Choroid plexus epithelial cell (primary cell): ENCODE data around the gene GNAO1.

ENCODE experiments used
- DNase-seq: peaks from one replicate; pipeline ENCODE4 v3.0.0-alpha.2; 2010; ENCODE audit warnings: low read depth
- H3K4me3 ChIP-seq: 2 replicates; pipeline ENCODE4 v1.5.1; 2011; ENCODE audit warnings: low read depth, mild to moderate bottlenecking, control low read depth, low read length, moderate library complexity
- TF ChIP-seq, protein P1 (sequence below): conservative IDR thresholded peaks from 2 replicates; pipeline ENCODE4 v1.5.1; 2011; ENCODE audit warnings: low read depth, mild to moderate bottlenecking, control low read depth, inconsistent platforms, low read length, moderate library complexity

Gene GNAO1

DNA sequence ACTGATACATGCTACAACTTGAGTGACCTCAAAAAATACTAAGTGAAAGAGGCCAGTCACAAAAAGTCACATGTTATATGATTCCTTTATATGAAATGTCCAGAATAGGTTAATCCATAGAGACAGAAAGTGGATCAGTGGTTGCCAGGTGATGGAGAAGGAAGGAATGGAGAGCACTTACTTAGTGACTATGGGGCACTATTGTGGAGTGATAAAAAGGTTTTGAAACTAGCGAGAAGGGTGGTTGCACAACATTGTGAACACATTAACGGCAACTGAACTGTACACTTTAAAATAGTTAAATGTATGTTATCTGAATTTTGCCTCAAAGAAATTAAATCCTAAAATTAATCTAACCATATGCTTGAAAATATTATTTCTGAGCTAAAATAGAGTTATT, 208.2 kb downstream of the GNAO1 start:
- TF ChIP-seq, protein P1, sequence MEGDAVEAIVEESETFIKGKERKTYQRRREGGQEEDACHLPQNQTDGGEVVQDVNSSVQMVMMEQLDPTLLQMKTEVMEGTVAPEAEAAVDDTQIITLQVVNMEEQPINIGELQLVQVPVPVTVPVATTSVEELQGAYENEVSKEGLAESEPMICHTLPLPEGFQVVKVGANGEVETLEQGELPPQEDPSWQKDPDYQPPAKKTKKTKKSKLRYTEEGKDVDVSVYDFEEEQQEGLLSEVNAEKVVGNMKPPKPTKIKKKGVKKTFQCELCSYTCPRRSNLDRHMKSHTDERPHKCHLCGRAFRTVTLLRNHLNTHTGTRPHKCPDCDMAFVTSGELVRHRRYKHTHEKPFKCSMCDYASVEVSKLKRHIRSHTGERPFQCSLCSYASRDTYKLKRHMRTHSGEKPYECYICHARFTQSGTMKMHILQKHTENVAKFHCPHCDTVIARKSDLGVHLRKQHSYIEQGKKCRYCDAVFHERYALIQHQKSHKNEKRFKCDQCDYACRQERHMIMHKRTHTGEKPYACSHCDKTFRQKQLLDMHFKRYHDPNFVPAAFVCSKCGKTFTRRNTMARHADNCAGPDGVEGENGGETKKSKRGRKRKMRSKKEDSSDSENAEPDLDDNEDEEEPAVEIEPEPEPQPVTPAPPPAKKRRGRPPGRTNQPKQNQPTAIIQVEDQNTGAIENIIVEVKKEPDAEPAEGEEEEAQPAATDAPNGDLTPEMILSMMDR = no peak
- H3K4me3 ChIP-seq = no peak overlapping the region
- no peak for DNase-seq

DNA sequence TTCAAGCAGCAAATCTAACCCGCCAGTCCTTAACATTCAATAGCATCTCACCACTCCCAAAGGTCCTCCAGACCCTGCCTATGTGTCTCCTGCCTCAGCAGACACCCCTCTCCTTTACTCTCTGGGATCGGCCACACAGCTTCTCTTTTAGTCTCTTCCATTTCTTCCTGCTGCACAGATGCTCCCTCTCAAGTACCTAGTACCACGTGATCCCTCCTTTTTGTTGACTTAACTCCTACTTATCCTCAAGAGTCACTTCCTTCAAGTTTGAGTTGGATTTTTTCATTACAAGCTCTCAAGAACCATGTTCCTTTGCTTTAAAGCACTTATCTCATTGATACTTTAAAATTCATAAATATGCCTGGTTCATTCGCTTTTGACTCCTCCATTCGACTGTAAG, 209.2 kb downstream of the GNAO1 start:
- TF ChIP-seq, protein P1 = no peak
- no peak for DNase-seq
- H3K4me3 ChIP-seq = no peak overlapping the region

DNA sequence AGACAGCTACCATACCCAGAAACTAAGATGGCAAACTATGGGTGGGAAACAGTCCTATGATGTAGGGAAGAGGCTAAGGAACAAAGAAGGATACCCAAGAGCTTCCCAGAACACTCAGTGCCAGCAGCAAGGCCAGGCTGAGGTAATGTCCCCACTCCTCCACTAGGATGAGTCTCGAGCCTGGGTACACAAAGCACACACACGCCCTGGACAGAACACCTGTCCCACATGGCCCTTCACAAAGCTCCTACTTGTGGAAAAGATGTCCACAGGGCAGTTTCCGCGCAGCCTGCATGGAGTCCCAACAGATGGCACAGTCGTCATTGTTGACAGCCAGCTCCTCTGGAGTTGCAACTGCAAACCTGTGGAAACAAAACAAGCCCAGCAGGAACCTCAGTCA, 210.2 kb downstream of the GNAO1 start:
- peak; percentile 25 for DNase-seq
- H3K4me3 ChIP-seq = no peak overlapping the region
- TF ChIP-seq, protein P1 = peak; percentile 49

DNA sequence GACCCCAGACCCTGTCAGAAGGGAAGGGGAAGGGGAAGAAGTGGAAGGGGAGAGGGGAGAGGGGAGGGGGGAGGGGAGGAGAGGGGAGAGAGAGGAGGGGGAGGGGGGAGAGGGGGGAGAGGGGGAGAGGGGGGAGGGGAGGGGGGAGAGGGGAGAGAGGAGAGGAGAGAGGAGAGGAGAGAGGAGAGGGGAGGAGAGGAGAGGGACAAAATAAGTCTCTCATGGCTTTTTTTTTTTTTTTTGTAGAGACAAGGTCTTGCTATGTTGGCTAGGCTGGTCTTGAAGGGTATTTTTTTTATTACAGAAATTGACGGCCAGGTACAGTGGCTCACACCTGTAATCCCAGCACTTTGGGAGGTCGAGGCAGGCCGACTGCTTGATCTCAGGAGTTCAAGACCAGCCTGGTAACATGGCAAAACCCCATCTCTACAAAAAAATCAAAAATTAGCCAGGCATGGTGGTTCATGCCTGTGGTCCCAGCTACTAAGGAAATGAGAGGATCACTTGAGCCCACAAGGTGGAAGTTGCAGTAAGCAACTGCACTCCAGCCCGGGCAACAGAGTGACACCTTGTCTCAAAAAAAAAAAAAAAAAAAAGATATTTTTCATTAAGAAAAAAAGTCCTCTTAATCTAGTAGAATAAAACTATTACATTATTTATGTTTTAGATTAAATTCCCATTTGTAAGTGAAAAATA, 214.8 kb downstream of the GNAO1 start:
- DNase-seq = no peak
- TF ChIP-seq, protein P1 = no peak
- H3K4me3 ChIP-seq = no peak overlapping the region
